BE2C (cell line): ENCODE data around the gene ASCL2.

Experiments
- DNase-seq: peaks from one replicate; pipeline ENCODE4 v3.0.0-alpha.2; 2020
- H3K27me3 ChIP-seq: fragments of 250-450 bp; sonication (Bioruptor Pico); 2 replicates; pipeline ENCODE4 v1.5.1; 2020; ENCODE audit warnings: mild to moderate bottlenecking
- H3K36me3 ChIP-seq: fragments of 250-450 bp; sonication (Bioruptor Pico); 2 replicates; pipeline ENCODE4 v1.5.1; 2020; ENCODE audit warnings: mild to moderate bottlenecking
- H3K4me1 ChIP-seq: fragments of 250-450 bp; sonication (Bioruptor Pico); 2 replicates; pipeline ENCODE4 v1.5.1; 2020
- H3K4me3 ChIP-seq: 2 replicates; pipeline ENCODE4 v1.5.1; 2011; ENCODE audit warnings: low read depth, low read length
- H3K9me3 ChIP-seq: fragments of 250-450 bp; sonication (Bioruptor Pico); 2 replicates; pipeline ENCODE4 v1.5.1; 2020
- CTCF ChIP-seq: IDR thresholded peaks from 2 replicates; pipeline ENCODE4 v1.5.1; 2012; ENCODE audit warnings: mild to moderate bottlenecking, low read depth, low read length

Gene ASCL2

DNA sequence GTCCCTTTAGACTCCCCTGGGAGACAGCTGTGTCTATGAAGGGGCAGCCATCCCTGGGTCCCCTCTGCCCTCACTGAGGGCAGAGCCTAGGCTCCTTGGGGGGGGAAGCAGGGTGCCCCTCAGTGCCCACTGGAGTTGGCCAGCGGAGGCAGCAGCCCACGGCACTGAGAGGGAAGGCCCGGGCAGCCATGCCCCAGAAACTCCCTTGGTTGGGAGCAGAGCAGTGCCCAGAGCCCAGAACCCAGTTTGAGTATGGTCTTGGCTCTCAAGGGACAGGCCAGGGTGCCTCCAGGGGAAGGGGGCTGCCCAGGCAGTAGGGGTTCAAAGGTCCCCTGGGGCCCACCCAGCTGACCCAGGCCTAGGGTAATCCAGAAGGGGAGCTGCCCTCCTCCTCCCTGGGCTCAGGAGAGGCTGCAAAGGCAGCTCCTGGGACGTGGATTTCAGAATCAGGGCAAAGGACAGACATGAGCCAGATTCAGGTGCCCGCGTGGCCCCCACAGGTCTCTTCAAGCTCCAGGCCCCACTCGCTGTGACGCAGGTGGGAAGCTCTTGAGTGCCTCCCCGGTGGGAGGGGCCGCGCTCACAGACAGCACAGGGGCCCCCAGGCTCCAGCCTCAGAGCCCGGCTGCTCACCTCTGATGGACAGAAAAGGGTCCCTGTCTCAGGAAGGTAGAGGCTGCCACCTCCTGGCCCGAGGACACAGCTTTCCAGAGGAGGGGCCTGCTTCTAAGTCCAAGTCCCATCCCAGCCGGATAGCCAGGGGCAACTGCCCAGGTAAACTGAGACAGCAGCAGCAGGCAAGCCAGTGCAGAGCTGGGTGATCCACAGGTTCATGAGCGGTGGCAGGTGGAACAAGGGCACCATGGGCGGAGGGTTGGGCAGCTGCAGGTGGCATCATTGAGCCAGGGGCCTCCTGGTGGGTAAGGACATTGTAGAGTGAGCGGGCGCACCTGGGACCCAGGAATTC lies 28.7 kb upstream of the ASCL2 start:
- no peaks in the 10 kb centered on the region for H3K9me3 ChIP-seq
- H3K4me1 ChIP-seq: peaks cover 4% of the 10 kb centered on the region; the same call in 1 of the 2 replicates
- TF ChIP-seq CTCF: peak; percentile 42
- H3K27me3 ChIP-seq: no peaks in the 10 kb centered on the region
- peak; percentile 39 for DNase-seq
- H3K36me3 ChIP-seq: no peaks in the 10 kb centered on the region
- H3K4me3 ChIP-seq: no peak overlapping the region

DNA sequence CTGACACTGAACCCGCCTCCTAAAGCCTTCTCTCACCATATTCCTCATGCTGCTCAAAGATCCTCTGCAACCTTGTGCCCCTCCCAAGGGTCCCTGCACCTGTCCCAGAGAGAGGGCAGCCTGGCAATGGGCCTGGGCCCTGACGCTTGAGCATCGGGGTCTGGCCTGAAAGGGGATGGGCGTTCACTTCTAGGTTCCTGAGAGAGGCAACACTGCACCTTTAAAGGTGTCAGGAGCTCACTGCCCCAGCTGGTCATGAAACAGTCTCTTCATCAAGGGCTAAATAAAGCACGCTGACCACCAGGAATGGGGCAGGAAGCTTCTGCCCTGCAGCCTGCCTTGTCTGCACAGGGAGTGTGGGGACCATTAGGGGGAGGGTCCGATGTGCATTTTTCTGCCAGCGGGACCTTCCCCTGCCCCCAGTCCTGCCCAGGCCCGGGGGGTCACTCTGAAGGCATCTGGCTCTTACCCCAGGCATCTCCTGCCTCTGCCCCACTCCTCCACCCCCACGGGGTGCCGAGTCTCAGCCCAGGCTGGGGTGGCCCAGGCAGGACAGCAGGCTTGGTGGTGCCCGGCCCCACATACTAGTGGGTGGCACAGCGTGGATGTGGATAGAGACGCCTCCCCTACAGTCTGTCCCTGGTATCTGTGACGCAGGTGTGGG lies 27.9 kb upstream of the ASCL2 start:
- Histone ChIP-seq H3K36me3 (no peaks in the 10 kb centered on the region), H3K4me1 (peaks cover 4% of the 10 kb centered on the region; the same call in 1 of the 2 replicates), H3K27me3 (no peaks in the 10 kb centered on the region), H3K4me3 (no peak overlapping the region), H3K9me3 (no peaks in the 10 kb centered on the region)
- no peak for DNase-seq
- TF ChIP-seq CTCF: no peak

GRCh38 chr11:2297623-2298030 lies 27.2 kb upstream of the ASCL2 start:
- Histone ChIP-seq H3K27me3 (no peaks in the 10 kb centered on the region), H3K9me3 (no peaks in the 10 kb centered on the region)

GRCh38 chr11:2296913-2297622 lies 26.7 kb upstream of the ASCL2 start:
- Histone ChIP-seq H3K4me1 (no peaks in the 10 kb centered on the region), H3K36me3 (no peaks in the 10 kb centered on the region), H3K4me3 (no peak overlapping the region), H3K27me3 (no peaks in the 10 kb centered on the region), H3K9me3 (no peaks in the 10 kb centered on the region)
- TF ChIP-seq CTCF: no peak
- no peak for DNase-seq

More at GRCh38 chr11:2297623-2298030, 27.2 kb upstream of the ASCL2 start:
- TF ChIP-seq CTCF: no peak
- Histone ChIP-seq H3K4me3 (no peak overlapping the region), H3K4me1 (no peaks in the 10 kb centered on the region), H3K36me3 (no peaks in the 10 kb centered on the region)
- no peak for DNase-seq

DNA sequence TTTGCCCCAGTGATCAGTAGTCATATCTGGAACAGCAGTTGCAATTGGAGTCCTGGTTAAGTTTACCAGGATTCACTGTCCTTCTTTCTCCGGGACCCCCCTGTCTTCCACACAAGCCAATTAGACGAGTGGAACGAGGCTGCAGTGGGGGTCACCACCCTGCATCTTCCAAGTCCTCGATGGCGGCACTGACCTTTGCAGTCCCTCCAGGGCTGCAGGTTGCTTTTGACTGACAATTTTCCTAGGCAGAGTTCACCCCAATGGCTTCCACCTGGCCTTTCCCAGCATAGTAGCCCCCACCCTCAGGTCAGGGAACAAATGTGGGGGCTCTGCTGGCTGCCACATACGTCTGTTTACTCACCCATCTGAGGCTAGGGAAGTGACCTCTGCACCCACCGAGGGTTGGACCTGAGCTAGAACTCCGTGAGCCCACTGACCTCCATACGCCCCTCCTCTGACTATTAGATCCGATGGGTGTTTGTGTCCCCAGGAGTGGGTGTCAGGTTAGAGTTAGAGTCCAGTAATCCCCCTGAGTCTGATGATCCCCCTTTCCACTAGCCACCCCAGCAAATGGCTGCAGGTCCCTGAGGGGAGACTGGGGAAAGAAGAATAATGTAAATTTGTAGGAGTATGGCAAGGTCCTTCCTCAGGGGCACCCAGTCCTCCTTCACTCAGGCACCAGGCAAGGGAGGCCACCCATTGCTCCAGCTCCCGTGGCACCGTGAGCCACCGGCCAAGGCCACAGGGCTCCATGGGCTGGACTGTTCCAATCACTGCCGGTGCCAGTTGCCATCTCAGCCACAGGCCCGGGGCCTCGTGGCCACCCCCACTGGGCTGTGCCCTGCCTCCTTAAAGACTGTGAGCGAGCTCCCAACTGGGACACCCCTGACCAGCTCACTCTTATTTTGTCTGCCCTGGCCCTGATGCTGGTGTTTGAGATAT lies 25.9 kb upstream of the ASCL2 start:
- no peak for DNase-seq
- H3K36me3 ChIP-seq: no peaks in the 10 kb centered on the region
- no peaks in the 10 kb centered on the region for H3K27me3 ChIP-seq
- TF ChIP-seq CTCF: no peak
- no peak overlapping the region for H3K4me3 ChIP-seq
- no peaks in the 10 kb centered on the region for H3K9me3 ChIP-seq
- H3K4me1 ChIP-seq: no peaks in the 10 kb centered on the region
